ENCODE results near the gene FXR2. TPM values are rescaled to one million over a fixed set of nuclear protein-coding genes. Genes with fewer than 3 reads are reported as not detected.

FXR2 gene
- total RNA-seq, 1 experiment from 2014 or later: 49.7 TPM

DNA sequence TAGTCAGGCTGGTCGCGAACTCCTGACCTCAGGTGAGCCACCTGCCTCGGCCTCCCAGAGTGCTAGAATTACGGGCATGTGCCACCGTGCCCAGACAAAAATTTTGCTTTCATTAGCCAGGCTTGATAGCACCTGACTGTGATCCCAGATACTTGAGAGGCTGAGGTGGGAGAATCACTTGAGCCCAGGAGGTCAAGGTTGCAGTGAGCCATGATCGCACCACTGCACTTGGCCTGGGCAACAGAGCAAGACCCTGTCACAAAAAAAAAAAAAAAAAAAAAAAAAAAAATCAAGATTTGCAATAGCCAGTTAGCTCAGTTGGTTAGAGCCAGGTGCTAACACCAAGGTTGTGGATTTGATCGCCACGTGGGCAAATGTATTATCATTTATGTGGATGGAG is 6.1 kb upstream of the FXR2 start:
- Histone ChIP-seq H3K79me2 (ENCODE audit: insufficient read depth, low read length) (no peaks in the 10 kb centered on the region), H4K20me1 (ENCODE audit: insufficient read depth) (no peaks in the 10 kb centered on the region), H2AFZ (ENCODE audit: low read depth, low read length, poor library complexity, severe bottlenecking) (no peak overlapping the region), H3K4me1 (ENCODE audit: control insufficient read depth in 1 of 2, insufficient read depth in 2 of 2, low read length in 2 of 2) (peaks cover under 1 to 2% of the 10 kb centered on the region in 2 experiments; a peak in 3 of 4 replicates), H3K36me3 (ENCODE audit: control insufficient read depth in 1 of 2, insufficient read depth in 2 of 2, low read length in 2 of 2) (no peaks in the 10 kb centered on the region), H3K4me3 (replicated peaks in 1 of 2; ENCODE audit: low read depth in 1 of 2, low read length in 2 of 2) (no peak overlapping the region), H3K9ac (ENCODE audit: low read length) (no peak overlapping the region), H3K9me3 (ENCODE audit: control insufficient read depth in 1 of 2, insufficient read depth in 1 of 2, low read depth in 1 of 2, low read length in 2 of 2) (no peaks in the 10 kb centered on the region), H3K4me2 (ENCODE audit: low read length) (no peak overlapping the region), H3K27me3 (ENCODE audit: insufficient read depth, low read length) (no peaks in the 10 kb centered on the region), H3K27ac (ENCODE audit: low read depth, low read length) (no peak overlapping the region), H3K9me2 (ENCODE audit: insufficient read depth) (no peaks in the 10 kb centered on the region)
- RAD21 ChIA-PET (ENCODE audit: low non-redundant PET in 1 of 2, low total read pairs in 2 of 2, uncharacterized antibody in 2 of 2, unreplicated experiment in 2 of 2): interaction anchor here in 1 of 2 experiments (1.2 kb wide), 1 partner anchor 55 kb away, joined by 3 read pairs; no protein-coding TSS in a partner anchor
- TF ChIP-seq CEBPB (IDR thresholded peaks at IDR 0.05; ENCODE audit: low read depth) (no peak), POLR2AphosphoS5 (IDR thresholded peaks at IDR 0.05; ENCODE audit: low read depth, low read length) (no peak), JUND (IDR thresholded peaks at IDR 0.05) (no peak), MAX (IDR thresholded peaks at IDR 0.05) (no peak), EZH2 (IDR thresholded peaks at IDR 0.05) (no peak), ELF1 (IDR thresholded peaks at IDR 0.05; ENCODE audit: borderline replicate concordance, low read depth) (no peak), SRF (IDR thresholded peaks at IDR 0.05; ENCODE audit: low read depth) (no peak), YY1 (IDR thresholded peaks at IDR 0.05; ENCODE audit: extremely low read depth, insufficient replicate concordance, low read depth, low read length) (no peak), POLR2A (IDR thresholded peaks at IDR 0.05; ENCODE audit: borderline replicate concordance, extremely low read depth, insufficient read depth, insufficient read length) (no peak), TCF7L2 (IDR thresholded peaks at IDR 0.05; ENCODE audit: borderline replicate concordance, extremely low read depth, insufficient read depth, insufficient read length) (no peak)
- intact Hi-C loops (cut with micrococcal nuclease): no loop called here
- CTCF ChIA-PET: no interaction called here
- no peak for DNase-seq (ENCODE audit: low read depth, low spot score)
- POLR2A ChIA-PET: interaction anchor here (1.1 kb wide), 1 partner anchor 12 kb away, joined by 6 read pairs; no protein-coding TSS in a partner anchor
- BruUV-seq (replicated peaks): no TSS peak
- no peak for ATAC-seq

DNA sequence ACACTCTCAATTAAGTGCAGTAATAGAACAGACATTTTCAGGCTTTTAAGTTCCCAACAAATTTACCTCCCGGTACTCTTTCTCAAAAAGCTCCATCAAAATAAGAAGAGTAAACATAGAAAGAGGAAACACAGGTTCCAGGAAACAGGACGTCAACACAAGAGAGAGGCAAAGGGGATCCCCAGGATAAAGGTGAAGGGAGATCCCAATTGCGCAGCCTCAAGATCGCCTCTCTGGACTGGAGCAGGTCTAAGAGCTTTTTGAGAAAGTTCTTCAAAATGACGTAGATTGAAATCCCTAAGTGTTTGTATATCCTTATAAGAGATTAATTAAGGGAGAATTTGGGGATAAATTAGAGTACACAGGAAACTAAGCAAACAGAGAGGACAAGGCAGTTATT is 3.9 kb upstream of the FXR2 start:
- H3K27me3 ChIP-seq (ENCODE audit: insufficient read depth, low read length): no peaks in the 10 kb centered on the region
- RAD21 ChIA-PET (ENCODE audit: low non-redundant PET in 1 of 2, low total read pairs in 2 of 2, uncharacterized antibody in 2 of 2, unreplicated experiment in 2 of 2): no interaction called here
- DNase-seq (ENCODE audit: low read depth, low spot score): no peak
- no peak overlapping the region for H3K27ac ChIP-seq (ENCODE audit: low read depth, low read length)
- H3K79me2 ChIP-seq (ENCODE audit: insufficient read depth, low read length): peaks cover 7% of the 10 kb centered on the region
- no peak overlapping the region for H2AFZ ChIP-seq (ENCODE audit: low read depth, low read length, poor library complexity, severe bottlenecking)
- CTCF ChIA-PET: interaction anchor here (2.2 kb wide), 1 partner anchor 14 kb away, joined by 7 read pairs; no protein-coding TSS in a partner anchor
- H3K9me2 ChIP-seq (ENCODE audit: insufficient read depth): no peaks in the 10 kb centered on the region
- H4K20me1 ChIP-seq (ENCODE audit: insufficient read depth): no peaks in the 10 kb centered on the region
- POLR2A ChIA-PET: interaction anchor here (1.7 kb wide), 1 partner anchor 9 kb away, joined by 5 read pairs; the partner anchor contains the start of gene SAT2
- BruUV-seq (replicated peaks): no TSS peak
- H3K9ac ChIP-seq (ENCODE audit: low read length): no peak overlapping the region
- no peaks in the 10 kb centered on the region for H3K9me3 ChIP-seq (ENCODE audit: control insufficient read depth in 1 of 2, insufficient read depth in 1 of 2, low read depth in 1 of 2, low read length in 2 of 2)
- no peak for ATAC-seq
- no peaks in the 10 kb centered on the region for H3K36me3 ChIP-seq (ENCODE audit: control insufficient read depth in 1 of 2, insufficient read depth in 2 of 2, low read length in 2 of 2)
- no peak overlapping the region for H3K4me2 ChIP-seq (ENCODE audit: low read length)
- peaks cover 3 to 10% of the 10 kb centered on the region in 2 experiments; a peak in 3 of 4 replicates for H3K4me1 ChIP-seq (ENCODE audit: control insufficient read depth in 1 of 2, insufficient read depth in 2 of 2, low read length in 2 of 2)
- H3K4me3 ChIP-seq (replicated peaks in 1 of 2; ENCODE audit: low read depth in 1 of 2, low read length in 2 of 2): no peak overlapping the region
- intact Hi-C loops (cut with micrococcal nuclease): no loop called here
- TF ChIP-seq EZH2 (IDR thresholded peaks at IDR 0.05) (no peak), FOSL1 (IDR thresholded peaks at IDR 0.05; ENCODE audit: low read depth) (no peak), EZH2phosphoT487 (IDR thresholded peaks at IDR 0.05; ENCODE audit: borderline replicate concordance) (no peak), JUND (IDR thresholded peaks at IDR 0.05) (no peak), RAD21 (IDR thresholded peaks at IDR 0.05; ENCODE audit: low read depth) (no peak), POLR2A (IDR thresholded peaks at IDR 0.05; ENCODE audit: borderline replicate concordance, extremely low read depth, insufficient read depth, insufficient read length) (no peak), MAX (IDR thresholded peaks at IDR 0.05) (no peak), YY1 (IDR thresholded peaks at IDR 0.05; ENCODE audit: extremely low read depth, insufficient replicate concordance, low read depth, low read length) (no peak), ATF3 (IDR thresholded peaks at IDR 0.05) (no peak), EGR1 (IDR thresholded peaks at IDR 0.05; ENCODE audit: low read depth) (no peak), ZBTB33 (IDR thresholded peaks at IDR 0.05; ENCODE audit: extremely low read depth, insufficient replicate concordance, low read length) (no peak), POLR2AphosphoS5 (IDR thresholded peaks at IDR 0.05; ENCODE audit: low read depth, low read length) (no peak), SIN3A (IDR thresholded peaks at IDR 0.05; ENCODE audit: low read depth) (no peak), ZFX (IDR thresholded peaks at IDR 0.05) (no peak), SRF (IDR thresholded peaks at IDR 0.05; ENCODE audit: low read depth) (no peak), ZNF274 (IDR thresholded peaks at IDR 0.05; ENCODE audit: low read depth, low read length) (no peak)
